ENCODE measurements around the gene DAB2IP. TPM values are rescaled to one million over a fixed set of nuclear protein-coding genes. Genes with fewer than 3 reads are reported as not detected.

DAB2IP gene
- total and polyA plus RNA-seq, 2 donors, result 16.8 to 42.3 TPM

GRCh38 chr9:121670431-121670830 lies 19.0 kb downstream of the DAB2IP start:
- Histone ChIP-seq H3K4me1 (ENCODE audit: insufficient read depth) (no peaks in the 10 kb centered on the region), H3K27ac (ENCODE audit: low read depth) (no peak overlapping the region), H3K36me3 (ENCODE audit: insufficient read depth) (no peaks in the 10 kb centered on the region), H3K4me3 (ENCODE audit: low read depth, low read length) (no peak overlapping the region)
- no peak for DNase-seq (ENCODE audit: extremely low spot score)
- WGBS, result 73% methylated on average over 5 of the region's 5 CpGs

GRCh38 chr9:121671612-121672155 lies 20.2 kb downstream of the DAB2IP start:
- H3K4me3 ChIP-seq (ENCODE audit: low read depth, low read length), result no peak overlapping the region
- no peaks in the 10 kb centered on the region for H3K36me3 ChIP-seq (ENCODE audit: insufficient read depth)
- no peak overlapping the region for H3K27ac ChIP-seq (ENCODE audit: low read depth)
- no peak for DNase-seq (ENCODE audit: extremely low spot score)
- WGBS, result 59% methylated on average over 5 of the region's 5 CpGs
- no peaks in the 10 kb centered on the region for H3K4me1 ChIP-seq (ENCODE audit: insufficient read depth)

- WGBS, result 85% methylated on average over 7 of the region's 7 CpGs
- Histone ChIP-seq H3K4me1 (ENCODE audit: insufficient read depth) (no peaks in the 10 kb centered on the region), H3K27ac (ENCODE audit: low read depth) (no peak overlapping the region), H3K36me3 (ENCODE audit: insufficient read depth) (no peaks in the 10 kb centered on the region), H3K4me3 (ENCODE audit: low read depth, low read length) (no peak overlapping the region)
- no peak for DNase-seq (ENCODE audit: extremely low spot score)
Measured at GRCh38 chr9:121672213-121672612, 20.8 kb downstream of the DAB2IP start.

GRCh38 chr9:121672986-121673385 lies 21.6 kb downstream of the DAB2IP start:
- H3K4me1 ChIP-seq (ENCODE audit: insufficient read depth), result no peaks in the 10 kb centered on the region
- no peak for DNase-seq (ENCODE audit: extremely low spot score)

GRCh38 chr9:121673576-121673975 lies 22.1 kb downstream of the DAB2IP start:
- Histone ChIP-seq H3K4me3 (ENCODE audit: low read depth, low read length) (no peak overlapping the region), H3K4me1 (ENCODE audit: insufficient read depth) (no peaks in the 10 kb centered on the region), H3K36me3 (ENCODE audit: insufficient read depth) (no peaks in the 10 kb centered on the region), H3K27ac (ENCODE audit: low read depth) (no peak overlapping the region)
- WGBS, result 94% methylated on average over 7 of the region's 7 CpGs
- DNase-seq (ENCODE audit: extremely low spot score), result no peak

More at GRCh38 chr9:121672986-121673385, 21.6 kb downstream of the DAB2IP start:
- no peaks in the 10 kb centered on the region for H3K36me3 ChIP-seq (ENCODE audit: insufficient read depth)
- WGBS, result 98% methylated on average over 1 of the region's 1 CpG
- H3K27ac ChIP-seq (ENCODE audit: low read depth), result no peak overlapping the region
- no peak overlapping the region for H3K4me3 ChIP-seq (ENCODE audit: low read depth, low read length)

GRCh38 chr9:121674017-121674416 lies 22.6 kb downstream of the DAB2IP start:
- 77% methylated on average over 8 of the region's 8 CpGs for WGBS
- H3K4me1 ChIP-seq (ENCODE audit: insufficient read depth), result no peaks in the 10 kb centered on the region
- no peak overlapping the region for H3K27ac ChIP-seq (ENCODE audit: low read depth)
- H3K4me3 ChIP-seq (ENCODE audit: low read depth, low read length), result no peak overlapping the region
- H3K36me3 ChIP-seq (ENCODE audit: insufficient read depth), result no peaks in the 10 kb centered on the region
- no peak for DNase-seq (ENCODE audit: extremely low spot score)

GRCh38 chr9:121674952-121675351 lies 23.5 kb downstream of the DAB2IP start:
- H3K36me3 ChIP-seq (ENCODE audit: insufficient read depth), result no peaks in the 10 kb centered on the region
- H3K4me3 ChIP-seq (ENCODE audit: low read depth, low read length), result no peak overlapping the region
- no peak for DNase-seq (ENCODE audit: extremely low spot score)
- H3K27ac ChIP-seq (ENCODE audit: low read depth), result no peak overlapping the region
- 54% methylated on average over 6 of the region's 6 CpGs for WGBS
- no peaks in the 10 kb centered on the region for H3K4me1 ChIP-seq (ENCODE audit: insufficient read depth)

- Histone ChIP-seq H3K27ac (ENCODE audit: low read depth) (no peak overlapping the region), H3K4me1 (ENCODE audit: insufficient read depth) (no peaks in the 10 kb centered on the region), H3K36me3 (ENCODE audit: insufficient read depth) (no peaks in the 10 kb centered on the region), H3K4me3 (ENCODE audit: low read depth, low read length) (no peak overlapping the region)
- 91% methylated on average over 6 of the region's 6 CpGs for WGBS
- DNase-seq (ENCODE audit: extremely low spot score), result no peak
Measured at GRCh38 chr9:121675381-121675780, 23.9 kb downstream of the DAB2IP start.

- H3K27ac ChIP-seq (ENCODE audit: low read depth), result no peak overlapping the region
- no peaks in the 10 kb centered on the region for H3K4me1 ChIP-seq (ENCODE audit: insufficient read depth)
- no peak overlapping the region for H3K4me3 ChIP-seq (ENCODE audit: low read depth, low read length)
- DNase-seq (ENCODE audit: extremely low spot score), result no peak
- H3K36me3 ChIP-seq (ENCODE audit: insufficient read depth), result no peaks in the 10 kb centered on the region
- 82% methylated on average over 16 of the region's 16 CpGs for WGBS
Measured at GRCh38 chr9:121675969-121676822, 24.8 kb downstream of the DAB2IP start.

- H3K27ac ChIP-seq (ENCODE audit: low read depth), result no peak overlapping the region
- no peaks in the 10 kb centered on the region for H3K36me3 ChIP-seq (ENCODE audit: insufficient read depth)
- WGBS, result 55% methylated on average over 4 of the region's 4 CpGs
- no peaks in the 10 kb centered on the region for H3K4me1 ChIP-seq (ENCODE audit: insufficient read depth)
- DNase-seq (ENCODE audit: extremely low spot score), result no peak
- no peak overlapping the region for H3K4me3 ChIP-seq (ENCODE audit: low read depth, low read length)
Measured at GRCh38 chr9:121676926-121677325, 25.5 kb downstream of the DAB2IP start.

- Histone ChIP-seq H3K4me3 (ENCODE audit: low read depth, low read length) (no peak overlapping the region), H3K4me1 (ENCODE audit: insufficient read depth) (no peaks in the 10 kb centered on the region), H3K27ac (ENCODE audit: low read depth) (no peak overlapping the region), H3K36me3 (ENCODE audit: insufficient read depth) (no peaks in the 10 kb centered on the region)
- WGBS, result 94% methylated on average over 22 of the region's 22 CpGs
- no peak for DNase-seq (ENCODE audit: extremely low spot score)
Measured at GRCh38 chr9:121678501-121679022, 27.1 kb downstream of the DAB2IP start.

- no peaks in the 10 kb centered on the region for H3K4me1 ChIP-seq (ENCODE audit: insufficient read depth)
Measured at GRCh38 chr9:121679901-121680635, 28.6 kb downstream of the DAB2IP start.

GRCh38 chr9:121681404-121681803 lies 30.0 kb downstream of the DAB2IP start:
- no peak for DNase-seq (ENCODE audit: extremely low spot score)
- Histone ChIP-seq H3K4me3 (ENCODE audit: low read depth, low read length) (no peak overlapping the region), H3K36me3 (ENCODE audit: insufficient read depth) (no peaks in the 10 kb centered on the region), H3K27ac (ENCODE audit: low read depth) (no peak overlapping the region), H3K4me1 (ENCODE audit: insufficient read depth) (no peaks in the 10 kb centered on the region)
- WGBS, result 93% methylated on average over 7 of the region's 7 CpGs

More at GRCh38 chr9:121679901-121680635, 28.6 kb downstream of the DAB2IP start:
- Histone ChIP-seq H3K36me3 (ENCODE audit: insufficient read depth) (no peaks in the 10 kb centered on the region), H3K27ac (ENCODE audit: low read depth) (no peak overlapping the region), H3K4me3 (ENCODE audit: low read depth, low read length) (no peak overlapping the region)
- no peak for DNase-seq (ENCODE audit: extremely low spot score)
- WGBS, result 95% methylated on average over 7 of the region's 7 CpGs

All from urinary bladder (tissue), 4 donors.